AG04449 (cell line): ENCODE data around the gene DCLK2.

Experiments used
- CTCF ChIA-PET: fragments of 350-600 bp; formaldehyde crosslinking; extraction: SDS; loops from one replicate; lab custom pipeline; 2021; ENCODE audit warnings: antibody characterized with exemption; lab: Yijun Ruan, JAX
- POLR2A ChIA-PET: fragments of 400-600, 350-600 bp; formaldehyde crosslinking; extraction: SDS; loops from one replicate; lab custom pipeline; 2020; ENCODE audit warnings: antibody characterized with exemption, inconsistent platforms; lab: Yijun Ruan, JAX
- DNase-seq: peaks from one replicate; pipeline ENCODE4 v3.0.0-alpha.2; 2010; ENCODE audit warnings: low read depth, low spot score
- H3K4me3 ChIP-seq: 2 replicates; pipeline ENCODE4 v1.5.1; 2011; ENCODE audit warnings: low read depth, mild to moderate bottlenecking, control low read depth, low read length
- TF ChIP-seq, protein P1 (sequence below): IDR thresholded peaks from one replicate; pipeline ENCODE4 v1.5.1; 2011; ENCODE audit warnings: mild to moderate bottlenecking, moderate library complexity, low read length, control low read depth, inconsistent platforms; ENCODE audit not compliant: insufficient read depth; ENCODE audit errors: missing control alignments

DCLK2 gene

DNA sequence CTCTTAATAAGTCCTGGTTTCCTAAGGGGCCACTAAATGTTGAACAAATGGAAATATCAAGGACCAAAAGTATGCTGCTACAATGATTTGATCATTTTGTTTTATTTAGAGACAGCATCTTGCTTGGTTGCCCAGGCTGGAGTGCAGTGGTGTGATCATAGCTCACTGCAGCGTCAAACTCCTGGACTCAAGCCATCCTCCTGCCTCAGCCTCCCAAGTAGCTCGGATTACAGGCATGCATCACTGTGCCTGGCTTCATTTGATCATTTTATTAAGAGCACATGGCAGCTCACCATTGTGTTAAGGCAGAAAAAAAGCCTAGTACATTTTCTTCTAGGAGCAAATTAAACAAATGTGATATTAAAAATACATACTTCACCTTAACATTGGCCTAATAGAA, 52.7 kb downstream of the DCLK2 start:
- H3K4me3 ChIP-seq: no peak overlapping the region
- ChIA-PET POLR2A (no interaction called here), CTCF (interaction anchor here (1.0 to 2.2 kb wide), 3 partner anchors 112 to 120 kb away, joined by 3 to 7 read pairs (median 3); no protein-coding TSS in a partner anchor)
- DNase-seq: no peak
- TF ChIP-seq, protein P1, sequence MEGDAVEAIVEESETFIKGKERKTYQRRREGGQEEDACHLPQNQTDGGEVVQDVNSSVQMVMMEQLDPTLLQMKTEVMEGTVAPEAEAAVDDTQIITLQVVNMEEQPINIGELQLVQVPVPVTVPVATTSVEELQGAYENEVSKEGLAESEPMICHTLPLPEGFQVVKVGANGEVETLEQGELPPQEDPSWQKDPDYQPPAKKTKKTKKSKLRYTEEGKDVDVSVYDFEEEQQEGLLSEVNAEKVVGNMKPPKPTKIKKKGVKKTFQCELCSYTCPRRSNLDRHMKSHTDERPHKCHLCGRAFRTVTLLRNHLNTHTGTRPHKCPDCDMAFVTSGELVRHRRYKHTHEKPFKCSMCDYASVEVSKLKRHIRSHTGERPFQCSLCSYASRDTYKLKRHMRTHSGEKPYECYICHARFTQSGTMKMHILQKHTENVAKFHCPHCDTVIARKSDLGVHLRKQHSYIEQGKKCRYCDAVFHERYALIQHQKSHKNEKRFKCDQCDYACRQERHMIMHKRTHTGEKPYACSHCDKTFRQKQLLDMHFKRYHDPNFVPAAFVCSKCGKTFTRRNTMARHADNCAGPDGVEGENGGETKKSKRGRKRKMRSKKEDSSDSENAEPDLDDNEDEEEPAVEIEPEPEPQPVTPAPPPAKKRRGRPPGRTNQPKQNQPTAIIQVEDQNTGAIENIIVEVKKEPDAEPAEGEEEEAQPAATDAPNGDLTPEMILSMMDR: no peak

DNA sequence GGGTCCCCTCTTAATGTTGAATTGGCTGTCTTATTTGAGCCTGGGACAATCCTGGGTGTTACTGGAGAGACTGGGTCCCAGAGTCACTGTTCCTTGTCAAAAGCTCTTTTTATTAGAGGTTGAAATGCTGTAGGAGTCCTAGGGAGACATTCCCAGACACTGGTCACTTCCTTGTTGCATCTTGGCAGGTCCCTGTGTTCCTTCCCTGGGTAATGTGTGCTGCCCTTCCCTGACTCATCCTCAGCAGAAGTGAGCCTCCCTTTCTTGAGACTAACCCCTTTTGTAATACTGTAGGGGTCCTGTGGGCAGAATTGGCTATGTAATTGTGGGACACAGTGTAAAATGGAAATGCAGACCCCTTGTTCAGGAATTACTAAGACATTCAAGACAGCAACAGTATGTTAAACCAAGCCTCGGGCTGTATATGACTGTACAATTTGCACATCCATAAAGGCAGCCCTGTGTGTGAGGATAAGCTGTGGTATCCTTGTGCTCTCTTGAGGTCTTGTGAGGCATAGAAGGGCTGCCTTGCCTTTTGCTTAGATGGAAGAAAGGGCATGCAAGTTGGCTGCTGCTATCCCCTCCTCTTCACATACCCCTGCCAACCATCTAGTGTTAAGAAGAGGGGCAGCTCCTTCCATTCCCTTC, 53.5 kb downstream of the DCLK2 start:
- ChIA-PET POLR2A (no interaction called here), CTCF (interaction anchor here (1.8 to 2.2 kb wide), 2 partner anchors 78 to 111 kb away, joined by 6 to 7 read pairs; no protein-coding TSS in a partner anchor)
- no peak for DNase-seq

DNA sequence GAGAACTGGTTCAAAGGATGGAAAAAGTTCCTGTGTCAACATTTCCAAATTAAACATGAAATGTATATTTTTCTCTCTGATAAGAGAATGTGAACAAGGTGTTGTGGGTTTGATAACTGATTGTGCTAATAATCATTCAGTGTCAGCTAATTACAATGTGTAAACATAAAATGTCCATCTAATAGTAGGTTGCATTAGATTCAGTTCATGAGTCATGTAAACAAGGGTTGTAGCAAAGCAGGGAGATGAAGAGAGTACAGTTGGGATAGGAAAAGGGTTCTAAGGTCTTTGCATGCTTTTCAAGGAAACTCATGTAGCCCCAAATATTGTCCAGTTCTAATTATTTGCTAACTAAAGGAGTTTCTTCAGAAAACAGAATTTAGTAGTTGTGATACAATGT, 55.4 kb downstream of the DCLK2 start:
- H3K4me3 ChIP-seq: no peak overlapping the region
- CTCF ChIA-PET: no interaction called here
- POLR2A ChIA-PET: no interaction called here
- TF ChIP-seq, protein P1: no peak
- DNase-seq: no peak

More for the DNA sequence above, 53.5 kb downstream of the DCLK2 start:
- H3K4me3 ChIP-seq: no peak overlapping the region
- TF ChIP-seq, protein P1: no peak

DNA sequence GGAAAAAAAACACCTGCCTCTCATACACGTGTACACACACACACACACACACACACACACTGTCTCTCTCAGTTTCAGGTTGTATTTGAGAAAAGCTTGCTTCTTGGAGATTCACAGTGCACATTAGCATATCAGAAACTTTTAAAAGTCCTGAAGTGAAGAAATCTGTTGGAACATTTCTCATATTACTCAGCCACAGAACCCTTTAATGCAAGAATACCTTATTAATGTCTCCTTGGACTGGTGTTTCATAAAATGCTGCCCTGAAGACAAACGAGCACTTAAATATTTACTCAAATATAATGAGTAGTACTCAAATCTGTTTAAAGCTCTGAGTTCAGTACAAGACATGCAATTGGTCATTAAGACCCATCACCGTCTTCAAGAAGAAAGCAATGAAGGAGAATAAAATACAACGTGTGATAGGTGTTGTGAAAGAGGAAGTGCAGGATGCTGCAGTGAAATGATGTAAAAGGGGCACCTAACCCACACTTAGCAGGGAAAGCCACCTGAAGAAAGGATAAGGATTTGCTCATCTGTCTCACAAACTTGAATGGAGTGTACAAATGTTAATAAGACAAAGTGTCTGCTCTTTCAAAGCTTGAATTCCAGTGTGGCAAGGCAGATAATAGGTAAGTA, 57.0 kb downstream of the DCLK2 start:
- ChIA-PET POLR2A (interaction anchor here (0.6 kb wide), 1 partner anchor 880 kb away, joined by 3 read pairs; the partner anchor contains the start of gene LRBA), CTCF (interaction anchor here (1.1 to 2.6 kb wide), 4 partner anchors 11 to 132 kb away, joined by 3 to 13 read pairs (median 6); no protein-coding TSS in a partner anchor)
- DNase-seq: no peak
- H3K4me3 ChIP-seq: no peak overlapping the region
- TF ChIP-seq, protein P1: no peak

DNA sequence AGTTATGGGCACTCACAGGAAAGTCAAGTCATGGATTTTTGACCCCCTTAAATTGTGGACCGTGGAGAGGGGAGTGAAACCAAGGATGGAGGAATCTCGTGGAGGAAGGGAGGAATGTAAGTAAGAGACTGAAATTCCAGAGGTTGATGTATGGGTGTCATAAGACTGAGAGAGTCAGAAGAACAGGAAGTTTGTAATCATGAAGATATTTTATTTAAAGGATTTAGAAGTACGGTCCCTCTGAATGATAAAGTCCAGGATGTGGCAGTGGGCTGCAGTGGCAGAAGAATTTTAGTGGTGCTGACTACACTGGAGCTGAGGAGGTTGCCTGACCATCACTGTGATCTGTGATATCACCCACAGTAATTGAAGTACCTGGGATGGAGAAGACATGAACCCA, 57.8 kb downstream of the DCLK2 start:
- POLR2A ChIA-PET: interaction anchor here (2.0 kb wide), 1 partner anchor 10 kb away, joined by 5 read pairs; no protein-coding TSS in a partner anchor
- CTCF ChIA-PET: interaction anchor here (0.6 to 2.6 kb wide), 7 partner anchors 10 to 693 kb away, joined by 3 to 13 read pairs (median 3); no protein-coding TSS in a partner anchor
- TF ChIP-seq, protein P1: no peak
- DNase-seq: no peak
- H3K4me3 ChIP-seq: no peak overlapping the region

DNA sequence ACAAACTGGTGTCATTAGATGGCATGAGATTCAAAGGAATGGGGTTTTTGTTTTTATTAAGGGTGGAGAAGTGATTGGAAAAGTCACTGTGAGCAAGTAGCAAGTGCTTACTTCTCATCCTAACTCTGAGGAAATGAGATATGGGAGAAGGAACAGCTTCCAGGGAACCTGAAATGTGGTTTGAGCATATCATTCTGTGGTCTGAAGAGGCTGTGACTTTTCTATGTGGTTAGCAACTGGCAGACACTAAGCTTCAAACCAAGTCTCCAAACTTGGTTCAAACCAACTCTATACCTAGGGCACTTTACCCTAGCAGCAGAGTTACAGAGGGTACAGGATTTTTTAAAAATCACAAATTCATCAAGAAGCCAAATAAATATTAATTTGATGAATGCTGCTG, 58.2 kb downstream of the DCLK2 start:
- TF ChIP-seq, protein P1: no peak
- CTCF ChIA-PET: interaction anchor here (0.5 to 2.6 kb wide), 8 partner anchors 9 to 730 kb away, joined by 3 to 13 read pairs (median 4); no protein-coding TSS in a partner anchor

More for the DNA sequence above, 58.2 kb downstream of the DCLK2 start:
- H3K4me3 ChIP-seq: no peak overlapping the region
- no peak for DNase-seq
- POLR2A ChIA-PET: interaction anchor here (2.0 kb wide), 1 partner anchor 10 kb away, joined by 5 read pairs; no protein-coding TSS in a partner anchor
